Loucy (cell line): ENCODE measurements around the gene FGFRL1.

Experiments used
- EZH2phosphoT487 ChIP-seq: fragments of 200-600 bp; IDR thresholded peaks from 2 replicates; pipeline ENCODE4 v1.6.1; 2018; ENCODE audit warnings: antibody characterized with exemption, mild to moderate bottlenecking, moderate library complexity, borderline replicate concordance
- TF ChIP-seq, protein P1 (sequence below): fragments of 200-600 bp; sonication (generic); conservative IDR thresholded peaks from 2 replicates; pipeline ENCODE4 v1.5.1; 2014; ENCODE audit warnings: mild to moderate bottlenecking, antibody characterized with exemption, low read length

DNA sequence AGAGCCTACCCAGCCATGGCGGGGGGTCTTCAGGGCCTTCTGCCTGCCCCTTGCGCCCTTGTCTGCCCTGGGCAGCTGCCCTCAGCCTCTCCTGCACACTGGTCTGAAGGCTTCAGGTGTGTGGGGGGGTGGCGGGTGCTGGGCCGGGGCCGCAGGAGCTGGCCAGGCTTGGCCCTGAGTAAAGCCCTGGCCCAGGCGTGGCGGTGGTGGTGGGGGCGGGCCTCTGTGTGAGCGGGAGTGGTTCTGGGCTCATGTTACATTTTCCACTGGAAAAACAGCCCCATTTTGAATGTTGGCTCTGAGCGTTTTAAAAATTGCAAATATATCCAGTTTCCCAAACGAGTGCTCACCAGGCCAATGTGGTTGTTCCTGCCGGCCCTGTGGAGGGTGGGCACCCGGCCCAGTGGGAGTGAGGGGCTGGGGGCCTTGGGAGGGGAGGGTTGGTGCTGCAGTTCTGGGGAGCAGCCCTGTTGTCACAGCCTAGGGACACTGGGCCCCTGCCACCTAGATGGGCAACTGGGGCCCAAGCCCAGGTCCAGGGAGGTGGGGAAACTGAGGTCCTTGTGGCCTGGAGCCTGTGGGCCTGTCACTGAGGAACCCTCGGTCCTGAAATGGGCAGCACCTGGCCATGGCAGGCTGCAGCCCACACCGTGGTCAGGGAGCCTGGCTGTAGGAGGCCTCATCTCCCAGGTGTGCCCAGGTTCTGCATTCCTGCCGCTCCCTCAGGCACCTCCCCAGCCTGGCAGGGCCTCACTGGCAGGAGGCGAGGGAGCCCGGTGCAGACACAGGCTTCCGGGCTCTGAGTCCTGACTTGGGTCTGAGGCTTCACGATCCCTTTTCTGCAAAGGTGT, 28.3 kb downstream of the FGFRL1 start:
- TF ChIP-seq, protein P1, sequence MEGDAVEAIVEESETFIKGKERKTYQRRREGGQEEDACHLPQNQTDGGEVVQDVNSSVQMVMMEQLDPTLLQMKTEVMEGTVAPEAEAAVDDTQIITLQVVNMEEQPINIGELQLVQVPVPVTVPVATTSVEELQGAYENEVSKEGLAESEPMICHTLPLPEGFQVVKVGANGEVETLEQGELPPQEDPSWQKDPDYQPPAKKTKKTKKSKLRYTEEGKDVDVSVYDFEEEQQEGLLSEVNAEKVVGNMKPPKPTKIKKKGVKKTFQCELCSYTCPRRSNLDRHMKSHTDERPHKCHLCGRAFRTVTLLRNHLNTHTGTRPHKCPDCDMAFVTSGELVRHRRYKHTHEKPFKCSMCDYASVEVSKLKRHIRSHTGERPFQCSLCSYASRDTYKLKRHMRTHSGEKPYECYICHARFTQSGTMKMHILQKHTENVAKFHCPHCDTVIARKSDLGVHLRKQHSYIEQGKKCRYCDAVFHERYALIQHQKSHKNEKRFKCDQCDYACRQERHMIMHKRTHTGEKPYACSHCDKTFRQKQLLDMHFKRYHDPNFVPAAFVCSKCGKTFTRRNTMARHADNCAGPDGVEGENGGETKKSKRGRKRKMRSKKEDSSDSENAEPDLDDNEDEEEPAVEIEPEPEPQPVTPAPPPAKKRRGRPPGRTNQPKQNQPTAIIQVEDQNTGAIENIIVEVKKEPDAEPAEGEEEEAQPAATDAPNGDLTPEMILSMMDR = no peak
- no peak for TF ChIP-seq EZH2phosphoT487
